Neutrophil (primary cell): ENCODE measurements around the gene MARF1.

Experiments
- H3K27ac ChIP-seq: fragments of 200-600 bp; sonication (generic); 2 replicates; pipeline ENCODE4 v1.5.1; 2016; ENCODE audit warnings: mild to moderate bottlenecking, moderate library complexity
- H3K27me3 ChIP-seq: fragments of 200-600 bp; sonication (generic); 2 replicates; pipeline ENCODE4 v1.6.0; 2016; ENCODE audit warnings: mild to moderate bottlenecking
- H3K36me3 ChIP-seq: fragments of 200-600 bp; sonication (generic); 2 replicates; pipeline ENCODE4 v1.5.1; 2017
- H3K4me1 ChIP-seq, 2 experiments: fragments of 200-600 bp in 1 of 2; sonication (generic) in 1 of 2; 1 replicate in 1 of 2; 2 replicates in 1 of 2; pipeline versions ENCODE4 v1.5.1 to v1.6.1; 2013 to 2016; ENCODE audit warnings: low read depth in 1 of 2, low read length in 1 of 2, mild to moderate bottlenecking in 1 of 2, moderate library complexity in 1 of 2; ENCODE audit not compliant: control insufficient read depth in 1 of 2, insufficient read depth in 1 of 2
- H3K4me3 ChIP-seq, 2 experiments: fragments of 200-600 bp in 1 of 2; sonication (generic) in 1 of 2; 1 replicate in 1 of 2; 2 replicates in 1 of 2; pipeline ENCODE4 v1.5.1; 2013 to 2016; ENCODE audit warnings: low read depth in 1 of 2, low read length in 1 of 2, mild to moderate bottlenecking in 1 of 2, moderate library complexity in 1 of 2
- H3K9me3 ChIP-seq: fragments of 200-600 bp; sonication (generic); 2 replicates; pipeline ENCODE4 v1.5.1; 2016
- TF ChIP-seq, protein P1 (sequence below): fragments of 200-600 bp; sonication (generic); IDR thresholded peaks from 2 replicates; pipeline ENCODE4 v1.5.1; 2016; ENCODE audit warnings: antibody characterized with exemption

Gene MARF1

DNA sequence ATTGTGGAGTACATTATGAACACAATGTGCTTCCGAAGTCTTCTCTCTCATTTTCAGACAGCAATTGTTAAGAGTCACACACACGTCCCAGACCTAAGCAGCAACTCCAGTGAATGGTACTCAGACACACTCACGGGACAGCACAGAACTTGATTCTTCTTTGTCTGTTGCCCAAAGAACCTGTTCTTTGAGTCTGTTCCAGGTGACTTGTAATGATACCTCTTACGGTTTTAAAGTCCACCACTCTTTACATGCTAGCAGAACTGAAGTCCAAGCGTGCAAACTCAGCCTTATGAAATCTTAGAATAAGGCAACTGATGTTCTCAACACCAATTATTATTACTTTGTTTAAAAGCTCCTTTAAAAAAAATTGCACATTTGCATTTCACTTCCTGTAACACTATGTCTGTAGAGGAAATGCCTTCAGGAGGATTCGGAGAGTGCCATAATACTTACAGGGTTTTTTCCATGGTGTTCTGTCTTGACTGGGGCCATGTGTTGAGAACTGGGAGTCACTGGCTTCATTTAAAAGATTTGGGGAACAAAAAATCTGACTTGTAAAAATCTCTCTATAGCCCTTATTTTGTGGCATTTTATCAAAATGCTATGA is 48.1 kb downstream of the MARF1 start:
- Histone ChIP-seq H3K4me3 (no peak overlapping the region), H3K9me3 (no peaks in the 10 kb centered on the region), H3K27ac (peak overlapping the region; percentile 100), H3K4me1 (peaks cover 49 to 52% of the 10 kb centered on the region in 2 experiments), H3K27me3 (no peaks in the 10 kb centered on the region), H3K36me3 (peaks cover 65% of the 10 kb centered on the region)
- TF ChIP-seq, protein P1, sequence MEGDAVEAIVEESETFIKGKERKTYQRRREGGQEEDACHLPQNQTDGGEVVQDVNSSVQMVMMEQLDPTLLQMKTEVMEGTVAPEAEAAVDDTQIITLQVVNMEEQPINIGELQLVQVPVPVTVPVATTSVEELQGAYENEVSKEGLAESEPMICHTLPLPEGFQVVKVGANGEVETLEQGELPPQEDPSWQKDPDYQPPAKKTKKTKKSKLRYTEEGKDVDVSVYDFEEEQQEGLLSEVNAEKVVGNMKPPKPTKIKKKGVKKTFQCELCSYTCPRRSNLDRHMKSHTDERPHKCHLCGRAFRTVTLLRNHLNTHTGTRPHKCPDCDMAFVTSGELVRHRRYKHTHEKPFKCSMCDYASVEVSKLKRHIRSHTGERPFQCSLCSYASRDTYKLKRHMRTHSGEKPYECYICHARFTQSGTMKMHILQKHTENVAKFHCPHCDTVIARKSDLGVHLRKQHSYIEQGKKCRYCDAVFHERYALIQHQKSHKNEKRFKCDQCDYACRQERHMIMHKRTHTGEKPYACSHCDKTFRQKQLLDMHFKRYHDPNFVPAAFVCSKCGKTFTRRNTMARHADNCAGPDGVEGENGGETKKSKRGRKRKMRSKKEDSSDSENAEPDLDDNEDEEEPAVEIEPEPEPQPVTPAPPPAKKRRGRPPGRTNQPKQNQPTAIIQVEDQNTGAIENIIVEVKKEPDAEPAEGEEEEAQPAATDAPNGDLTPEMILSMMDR, result no peak

GRCh38 chr16:15593235-15593634 is 49.7 kb downstream of the MARF1 start:
- no peak overlapping the region for H3K4me3 ChIP-seq
- peak overlapping the region; percentile 100 for H3K27ac ChIP-seq
- peaks cover 53% of the 10 kb centered on the region for H3K36me3 ChIP-seq
- H3K4me1 ChIP-seq, result peaks cover 65 to 68% of the 10 kb centered on the region in 2 experiments
- TF ChIP-seq, protein P1, result no peak
- no peaks in the 10 kb centered on the region for H3K9me3 ChIP-seq
- no peaks in the 10 kb centered on the region for H3K27me3 ChIP-seq

DNA sequence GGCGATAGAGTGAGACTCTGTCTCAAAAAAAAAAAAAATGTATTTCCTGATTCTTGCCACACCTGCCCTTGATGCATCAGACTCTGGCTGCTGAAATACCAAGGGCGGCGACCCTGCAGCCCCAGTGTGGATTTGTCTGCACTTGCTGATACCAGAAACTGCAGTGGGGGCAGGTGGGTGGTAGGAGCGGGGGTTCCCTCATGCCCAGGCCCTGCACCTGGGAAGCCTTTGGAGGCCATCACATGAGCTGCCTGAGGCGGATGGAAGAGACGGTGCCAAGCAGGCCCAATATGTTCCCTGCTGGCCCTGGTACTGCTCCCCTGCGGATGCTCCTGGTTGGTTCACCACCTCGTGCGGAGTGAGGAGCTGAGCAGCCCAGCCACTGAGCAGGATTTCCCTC is 50.6 kb downstream of the MARF1 start:
- no peaks in the 10 kb centered on the region for H3K9me3 ChIP-seq
- peaks cover 68 to 71% of the 10 kb centered on the region in 2 experiments for H3K4me1 ChIP-seq
- peak overlapping the region; percentile 100 for H3K27ac ChIP-seq
- peaks cover 51% of the 10 kb centered on the region for H3K36me3 ChIP-seq
- no peaks in the 10 kb centered on the region for H3K27me3 ChIP-seq
- H3K4me3 ChIP-seq, result peak overlapping the region; percentile 8 to 37
- TF ChIP-seq, protein P1, result no peak

DNA sequence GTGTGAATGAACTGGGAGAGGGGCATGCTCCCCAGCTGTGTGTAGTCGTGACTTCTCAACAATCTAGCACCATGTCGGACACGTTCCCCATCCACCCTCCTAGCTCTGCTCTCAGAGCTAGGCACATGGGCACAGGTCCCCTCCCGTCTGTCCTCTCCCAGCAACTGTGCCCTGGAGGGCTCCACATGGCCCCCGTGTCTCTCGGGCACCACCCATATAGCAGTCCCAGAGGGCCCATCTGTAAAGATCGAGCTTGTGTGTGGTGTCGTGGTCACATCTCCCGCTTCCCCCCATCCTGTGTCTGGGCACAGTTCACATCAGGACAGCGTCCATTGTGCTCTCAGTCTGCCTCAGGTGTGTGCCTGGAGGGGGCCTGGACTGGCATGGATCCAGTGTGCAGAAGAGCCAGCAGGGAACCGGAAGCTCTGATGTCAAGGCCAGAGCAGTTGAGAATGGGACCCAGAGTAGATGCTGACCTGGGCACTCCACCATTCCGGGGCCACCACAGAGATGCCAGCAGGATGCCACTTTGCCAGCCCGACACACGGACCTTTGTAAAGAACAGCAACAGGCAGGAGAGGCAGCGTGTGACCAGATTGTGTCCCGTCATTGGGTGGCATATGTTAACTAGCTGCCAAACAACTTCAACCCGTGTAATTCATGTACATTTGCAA is 55.7 kb downstream of the MARF1 start:
- Histone ChIP-seq H3K27me3 (no peaks in the 10 kb centered on the region), H3K9me3 (no peaks in the 10 kb centered on the region), H3K27ac (peak overlapping the region; percentile 100), H3K36me3 (peaks cover 13% of the 10 kb centered on the region), H3K4me1 (peaks cover 42% of the 10 kb centered on the region in 2 experiments), H3K4me3 (no peak overlapping the region)
- TF ChIP-seq, protein P1, result no peak

- Histone ChIP-seq H3K36me3 (peaks cover 13% of the 10 kb centered on the region), H3K27me3 (no peaks in the 10 kb centered on the region), H3K4me1 (peaks cover 36% of the 10 kb centered on the region in 2 experiments), H3K9me3 (no peaks in the 10 kb centered on the region), H3K4me3 (no peak overlapping the region), H3K27ac (peak overlapping the region; percentile 100)
- TF ChIP-seq, protein P1, result no peak
Observed at GRCh38 chr16:15586716-15587115, 56.2 kb downstream of the MARF1 start.
